ENCODE measurements around the gene ZBTB6.

The ZBTB6 gene

GRCh38 chr9:122931226-122932121 lies 18.4 kb upstream of the ZBTB6 start, which contains the start of gene ZBTB26 (continued):
- TF ChIP-seq ZNF837 (tag by site-specific recombination; IDR thresholded peaks at IDR 0.05): no peak
- no peak for TF ChIP-seq ZNF623 (tag by site-specific recombination; IDR thresholded peaks at IDR 0.05)
- TF ChIP-seq ZNF266 (tag by site-specific recombination; IDR thresholded peaks at IDR 0.05; ENCODE audit: low read depth): no peak
- no peak for TF ChIP-seq GLI2 (tag by site-specific recombination; IDR thresholded peaks at IDR 0.05; ENCODE audit: borderline replicate concordance, low read depth)
- no peak for TF ChIP-seq RBAK (tag by site-specific recombination; IDR thresholded peaks at IDR 0.05)
- TF ChIP-seq ZNF664 (tag by site-specific recombination; IDR thresholded peaks at IDR 0.05): no peak
- 0 out of 2 replicates have a peak, but pooled peaks have one; percentile 59 for TF ChIP-seq BCL11A (tag by site-specific recombination; IDR thresholded peaks at IDR 0.05; ENCODE audit: low read depth)
- TF ChIP-seq YY2 (tag by site-specific recombination; IDR thresholded peaks at IDR 0.05): no peak
- no peak for TF ChIP-seq ZNF211 (tag by site-specific recombination; IDR thresholded peaks at IDR 0.05; ENCODE audit: low read depth)
- no peak for TF ChIP-seq ZNF18 (tag by site-specific recombination; IDR thresholded peaks at IDR 0.05)
- TF ChIP-seq ZSCAN16 (tag by site-specific recombination; IDR thresholded peaks at IDR 0.05): no peak
- TF ChIP-seq GLIS1 (tag by site-specific recombination; IDR thresholded peaks at IDR 0.05): peak; percentile 75
- TF ChIP-seq ZNF324 (tag by site-specific recombination; IDR thresholded peaks at IDR 0.05): peak; percentile 31; the same call in 1 of the 2 replicates
- 0 out of 2 replicates have a peak, but pooled peaks have one; percentile 51 for TF ChIP-seq ZNF24 (tag by site-specific recombination; IDR thresholded peaks at IDR 0.05)
- TF ChIP-seq ZNF776 (tag by site-specific recombination; IDR thresholded peaks at IDR 0.05; ENCODE audit: borderline replicate concordance): no peak
- peak; percentile 85 for TF ChIP-seq IKZF3 (tag by site-specific recombination; IDR thresholded peaks at IDR 0.05)
- peak; percentile 73 for TF ChIP-seq KLF10 (tag by site-specific recombination; IDR thresholded peaks at IDR 0.05)
- TF ChIP-seq ZEB2 (tag by site-specific recombination; IDR thresholded peaks at IDR 0.05): peak; percentile 58; the same call in 1 of the 2 replicates
- no peak for TF ChIP-seq HOXC10 (CRISPR knock-in tag; IDR thresholded peaks at IDR 0.05)
- no peak for TF ChIP-seq ZNF138 (tag by site-specific recombination; IDR thresholded peaks at IDR 0.05; ENCODE audit: borderline replicate concordance)
- TF ChIP-seq REPIN1 (tag by site-specific recombination; IDR thresholded peaks at IDR 0.05; ENCODE audit: low read depth): no peak
- peak; percentile 78 for TF ChIP-seq ZBTB10 (tag by site-specific recombination; IDR thresholded peaks at IDR 0.05)
- no peak for TF ChIP-seq ZNF610 (tag by site-specific recombination; IDR thresholded peaks at IDR 0.05; ENCODE audit: borderline replicate concordance)
- no peak for TF ChIP-seq ZNF624 (tag by site-specific recombination; IDR thresholded peaks at IDR 0.05)
- TF ChIP-seq ZNF449 (tag by site-specific recombination; IDR thresholded peaks at IDR 0.05): no peak
- TF ChIP-seq KLF8 (tag by site-specific recombination; IDR thresholded peaks at IDR 0.05): no peak
- peak; percentile 81; the same call in 1 of the 2 replicates for TF ChIP-seq KLF16 (tag by site-specific recombination; IDR thresholded peaks at IDR 0.05)
- no peak for TF ChIP-seq ZNF571 (tag by site-specific recombination; IDR thresholded peaks at IDR 0.05)
- peak; percentile 62; the same call in 1 of the 2 replicates for TF ChIP-seq ZNF501 (tag by site-specific recombination; IDR thresholded peaks at IDR 0.05)
- no peak for TF ChIP-seq ZNF549 (tag by site-specific recombination; IDR thresholded peaks at IDR 0.05)
- TF ChIP-seq ZNF530 (tag by site-specific recombination; IDR thresholded peaks at IDR 0.05; ENCODE audit: low read depth): no peak
- no peak for TF ChIP-seq ZNF10 (tag by site-specific recombination; IDR thresholded peaks at IDR 0.05)
- TF ChIP-seq ZSCAN23 (tag by site-specific recombination; IDR thresholded peaks at IDR 0.05): no peak
- TF ChIP-seq ZNF76 (tag by site-specific recombination; IDR thresholded peaks at IDR 0.05; ENCODE audit: borderline replicate concordance, low read depth): no peak
- TF ChIP-seq SCRT2 (tag by site-specific recombination; IDR thresholded peaks at IDR 0.05): no peak
- TF ChIP-seq KLF9 (tag by site-specific recombination; IDR thresholded peaks at IDR 0.05; ENCODE audit: low read depth): peak; percentile 82
- TF ChIP-seq SP7 (tag by site-specific recombination; IDR thresholded peaks at IDR 0.05): peak; percentile 52

Measured in HEK293 (cell line).